Testis (tissue), 3 donors: ENCODE results near the gene NDRG3. TPM values are rescaled to one million over a fixed set of nuclear protein-coding genes. Genes with fewer than 3 reads are reported as not detected.

Experiments
- DNase-seq: peaks from one replicate; pipeline ENCODE4 v3.0.0-alpha.2; 2019
- H3K27ac ChIP-seq, 2 donors: fragments of 200-600 bp; sonication (generic); one replicate each; pipeline ENCODE4 v1.5.1; 2019
- H3K27me3 ChIP-seq: fragments of 200-600 bp; sonication (generic); one replicate; pipeline ENCODE4 v1.5.1; 2019
- H3K36me3 ChIP-seq: fragments of 200-600 bp; sonication (generic); one replicate; pipeline ENCODE4 v1.5.1; 2017; ENCODE audit warnings: low read depth; ENCODE audit errors: missing control alignments
- H3K4me1 ChIP-seq: fragments of 200-600 bp; sonication (generic); one replicate; pipeline ENCODE4 v1.5.1; 2019
- H3K4me3 ChIP-seq, 2 donors: fragments of 200-600 bp; sonication (generic); one replicate each; pipeline ENCODE4 v1.5.1; 2017 to 2019
- H3K9me3 ChIP-seq: fragments of 200-600 bp; sonication (generic); one replicate; pipeline ENCODE4 v1.5.1; 2017
- POLR2A ChIP-seq: fragments of 450-650 bp; IDR thresholded peaks from one replicate; pipeline ENCODE4 v1.6.1; 2017; ENCODE audit warnings: antibody characterized with exemption, mild to moderate bottlenecking, moderate library complexity
- WGBS, 2 donors: methylation state at CpG; one replicate each; pipeline ENCODE4 v1.1.5; 2018; 5-methylcytosine and 5-hydroxymethylcytosine counted together
- intact Hi-C: fragments of 100-400 bp; cut with DNase I; formaldehyde crosslinking; loops from one replicate; pipeline ENCODE4 v1.15.1; 2023; ENCODE audit warnings: low total_unique reads
- polyA plus RNA-seq: library from polyadenylated mRNA; stranded (reverse); fragments of 350-450 nt; fragmentation: Illumina TruSeq; extraction: RNeasy Lipid Tissue Mini Kit (QIAGEN cat#74804); gene quantifications from one replicate; pipeline ENCODE4 v1.2.3, GENCODE V29; 2014; ENCODE audit warnings: low read depth, low replicate concordance; ENCODE audit not compliant: insufficient read depth
- total RNA-seq, 2 donors: library from RNA; depleted of rRNA; stranded (reverse); fragments of >200 nt; gene quantifications; one replicate each; pipeline ENCODE4 v1.2.3, GENCODE V29; 2016
- TF ChIP-seq, protein P1 (sequence below), 3 experiments: fragments of 450-650 bp in 2 of 3; fragments of 200-600 bp in 1 of 3; sonication (generic) in 1 of 3; IDR thresholded peaks; one replicate each; pipeline ENCODE4 v1.5.1; 2016 to 2019; ENCODE audit warnings: antibody characterized with exemption in 3 of 3, mild to moderate bottlenecking in 2 of 3, moderate library complexity in 1 of 3

Gene NDRG3
- total and polyA plus RNA-seq, 3 donors from 2014 or later, result 65.3 to 202 (median 70.7) TPM

DNA sequence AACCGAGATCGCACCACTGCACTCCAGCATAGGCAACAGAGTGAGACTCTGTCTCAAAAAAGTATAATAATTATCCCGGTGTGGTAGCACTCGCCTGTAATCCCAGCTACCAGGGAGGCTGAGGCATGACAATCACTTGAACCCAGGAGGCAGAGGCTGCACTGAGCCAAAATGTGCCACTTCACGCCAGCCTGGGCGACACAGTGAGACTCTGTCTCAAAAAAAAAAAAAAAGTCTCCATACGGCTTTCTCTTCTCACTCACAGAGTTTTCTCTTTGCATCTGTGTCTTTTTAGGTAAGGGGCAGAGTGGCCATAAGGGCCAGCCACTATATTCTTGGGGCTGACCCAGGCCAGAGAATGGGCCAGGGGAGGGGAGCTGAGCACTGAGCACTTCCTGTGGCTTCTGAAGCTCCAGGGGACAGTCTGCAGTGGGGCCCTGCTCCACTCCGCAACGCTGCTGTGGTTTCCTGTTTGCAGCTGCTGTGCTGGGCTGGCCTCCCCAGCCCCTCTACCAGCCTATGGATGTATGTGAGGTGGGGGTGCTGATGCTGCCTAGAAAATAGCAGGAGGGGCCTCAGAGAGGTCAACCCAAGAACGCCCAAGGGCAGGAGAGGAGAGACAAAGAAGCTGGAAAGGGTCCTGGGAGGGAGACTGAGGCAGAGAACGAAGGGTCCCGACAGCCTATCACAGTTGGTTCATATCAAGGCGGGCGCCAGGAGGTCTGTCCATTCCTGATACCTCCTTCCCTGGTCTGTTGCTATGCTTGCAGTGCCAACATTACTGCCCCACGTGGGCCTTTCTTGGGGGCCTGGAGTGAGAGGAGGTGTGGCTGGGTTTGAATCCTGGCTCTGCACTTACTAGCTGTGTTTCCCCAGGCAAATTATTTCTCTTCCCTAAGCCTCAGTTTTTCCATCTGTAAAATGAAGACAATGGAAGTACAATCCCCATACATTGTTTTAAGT, 115.9 kb downstream of the NDRG3 start:
- WGBS, 2 donors, result 80 to 87% methylated on average over 15 of the region's 15 CpGs
- TF ChIP-seq, protein P1, sequence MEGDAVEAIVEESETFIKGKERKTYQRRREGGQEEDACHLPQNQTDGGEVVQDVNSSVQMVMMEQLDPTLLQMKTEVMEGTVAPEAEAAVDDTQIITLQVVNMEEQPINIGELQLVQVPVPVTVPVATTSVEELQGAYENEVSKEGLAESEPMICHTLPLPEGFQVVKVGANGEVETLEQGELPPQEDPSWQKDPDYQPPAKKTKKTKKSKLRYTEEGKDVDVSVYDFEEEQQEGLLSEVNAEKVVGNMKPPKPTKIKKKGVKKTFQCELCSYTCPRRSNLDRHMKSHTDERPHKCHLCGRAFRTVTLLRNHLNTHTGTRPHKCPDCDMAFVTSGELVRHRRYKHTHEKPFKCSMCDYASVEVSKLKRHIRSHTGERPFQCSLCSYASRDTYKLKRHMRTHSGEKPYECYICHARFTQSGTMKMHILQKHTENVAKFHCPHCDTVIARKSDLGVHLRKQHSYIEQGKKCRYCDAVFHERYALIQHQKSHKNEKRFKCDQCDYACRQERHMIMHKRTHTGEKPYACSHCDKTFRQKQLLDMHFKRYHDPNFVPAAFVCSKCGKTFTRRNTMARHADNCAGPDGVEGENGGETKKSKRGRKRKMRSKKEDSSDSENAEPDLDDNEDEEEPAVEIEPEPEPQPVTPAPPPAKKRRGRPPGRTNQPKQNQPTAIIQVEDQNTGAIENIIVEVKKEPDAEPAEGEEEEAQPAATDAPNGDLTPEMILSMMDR (IDR thresholded peaks at IDR 0.05), result no peak
- TF ChIP-seq POLR2A, result no peak
- no peaks in the 10 kb centered on the region for H3K27me3 ChIP-seq
- no peak for DNase-seq
- intact Hi-C loops, result no loop called here
- H3K9me3 ChIP-seq, result no peaks in the 10 kb centered on the region
- H3K4me3 ChIP-seq, result no peak overlapping the region
- no peaks in the 10 kb centered on the region for H3K36me3 ChIP-seq
- no peak overlapping the region for H3K27ac ChIP-seq
- no peaks in the 10 kb centered on the region for H3K4me1 ChIP-seq

DNA sequence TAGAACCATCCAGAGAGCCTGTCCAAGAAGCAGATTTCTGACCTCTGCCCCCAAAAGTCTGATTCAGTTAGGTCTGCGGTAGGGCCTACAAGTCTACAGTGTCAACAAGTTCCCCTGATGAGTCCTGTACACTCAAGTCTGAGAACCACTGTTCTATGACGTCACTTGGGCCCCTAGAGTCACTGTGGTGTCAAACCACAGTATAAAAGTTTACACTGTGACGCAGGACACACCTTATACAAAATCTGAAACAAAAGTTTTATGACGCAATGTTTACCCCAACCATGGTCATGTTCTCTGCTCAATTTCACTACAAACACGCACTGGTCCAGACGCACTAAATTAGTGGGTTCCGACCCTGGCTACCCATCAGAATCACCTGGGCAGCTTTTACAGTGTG, 117.8 kb downstream of the NDRG3 start:
- WGBS, 2 donors, result 85 to 94% methylated on average over 7 of the region's 7 CpGs
- intact Hi-C loops, result no loop called here
- H3K4me1 ChIP-seq, result no peaks in the 10 kb centered on the region
- H3K4me3 ChIP-seq, result no peak overlapping the region
- TF ChIP-seq POLR2A, result no peak
- TF ChIP-seq, protein P1 (IDR thresholded peaks at IDR 0.05), result no peak
- H3K27me3 ChIP-seq, result no peaks in the 10 kb centered on the region
- H3K9me3 ChIP-seq, result no peaks in the 10 kb centered on the region
- no peak overlapping the region for H3K27ac ChIP-seq
- H3K36me3 ChIP-seq, result no peaks in the 10 kb centered on the region
- no peak for DNase-seq

DNA sequence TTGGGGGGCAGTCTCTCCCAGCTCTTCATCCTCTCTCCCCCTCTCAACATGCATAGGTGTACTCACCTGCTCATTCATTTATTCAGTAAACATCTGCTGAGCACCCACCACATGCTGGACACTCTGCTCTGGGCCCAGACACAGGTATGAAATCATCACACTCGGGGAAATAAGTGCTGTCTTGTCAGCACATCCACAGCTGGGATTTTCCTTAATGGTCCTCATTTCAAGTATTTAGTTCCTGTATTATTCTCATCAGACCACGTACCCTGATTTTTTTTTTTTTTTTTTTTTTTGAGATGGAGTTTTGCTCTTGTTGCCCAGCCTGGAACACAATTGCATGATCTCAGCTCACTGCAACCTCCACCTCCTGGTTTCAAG, 121.0 kb downstream of the NDRG3 start:
- no peak overlapping the region for H3K4me3 ChIP-seq
- no peaks in the 10 kb centered on the region for H3K4me1 ChIP-seq
- intact Hi-C loops, result no loop called here
- no peak for TF ChIP-seq POLR2A
- TF ChIP-seq, protein P1 (IDR thresholded peaks at IDR 0.05), result no peak
- H3K9me3 ChIP-seq, result no peaks in the 10 kb centered on the region
- H3K27ac ChIP-seq, result no peak overlapping the region
- no peaks in the 10 kb centered on the region for H3K27me3 ChIP-seq
- DNase-seq, result no peak
- H3K36me3 ChIP-seq, result no peaks in the 10 kb centered on the region
- WGBS, 2 donors, result 71 to 79% methylated on average over 2 of the region's 2 CpGs

DNA sequence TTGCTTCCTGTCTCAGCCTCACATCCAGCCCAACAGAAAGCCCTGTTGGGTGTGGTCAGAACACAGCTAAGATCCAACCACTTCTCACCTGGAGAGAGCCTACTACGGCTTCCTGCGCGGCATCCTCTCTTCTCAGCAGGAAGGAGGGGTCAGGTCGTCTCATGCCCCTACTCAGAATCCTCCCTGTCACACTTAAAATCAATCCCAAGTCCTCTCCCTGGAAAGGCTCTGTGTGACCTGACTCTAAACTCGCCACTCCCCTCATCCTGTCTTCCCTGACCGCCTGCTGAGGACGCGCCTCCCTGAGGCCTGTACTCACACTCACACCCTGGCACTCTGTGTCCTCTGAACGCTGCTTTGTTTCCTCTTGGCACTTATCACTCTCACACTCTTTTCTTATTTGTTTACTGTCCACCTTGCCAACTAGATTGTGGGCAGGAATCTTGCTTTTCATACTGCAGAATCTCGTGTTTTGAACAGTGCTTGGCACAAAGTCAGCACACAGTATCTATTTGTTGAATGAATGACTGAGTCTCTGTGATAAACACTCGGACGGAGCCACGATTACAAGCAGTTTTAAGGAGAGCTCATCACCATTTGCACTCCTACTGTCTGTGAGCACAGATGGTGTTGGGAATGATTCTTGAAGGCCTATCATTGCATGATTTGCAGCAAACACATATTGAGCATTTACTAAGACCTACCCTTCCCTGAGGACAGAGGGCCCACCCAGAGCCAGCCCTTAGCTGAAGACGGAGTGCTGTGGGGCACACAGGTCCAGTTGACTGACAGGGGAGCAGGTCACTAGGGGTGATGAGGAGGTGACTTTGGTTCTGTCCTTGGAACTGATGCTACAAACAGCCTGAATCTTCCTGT, 121.6 kb downstream of the NDRG3 start:
- peak; percentile 71 for DNase-seq
- intact Hi-C loops, result no loop called here

More for the DNA sequence above, 121.6 kb downstream of the NDRG3 start:
- Histone ChIP-seq H3K27ac (no peak overlapping the region), H3K4me3 (no peak overlapping the region), H3K27me3 (no peaks in the 10 kb centered on the region), H3K9me3 (no peaks in the 10 kb centered on the region), H3K36me3 (no peaks in the 10 kb centered on the region), H3K4me1 (no peaks in the 10 kb centered on the region)
- TF ChIP-seq, protein P1 (IDR thresholded peaks at IDR 0.05), result peak in 1 of 3 experiments; percentile 3
- TF ChIP-seq POLR2A, result no peak
- WGBS, 2 donors, result 54 to 63% methylated on average over 14 of the region's 14 CpGs
